Head of caudate nucleus (tissue), 42 donors: Measurements from ENCODE around the gene SHISA7.
"Not testable (repeated sequence)": the region's sequence is repeated elsewhere in the genome, so short reads cannot be mapped to it uniquely, and the experiment has no call there.

ENCODE experiments used
- DNase-seq, 42 donors: peaks; one replicate each; pipeline versions ENCODE4 v3.0.0 to v3.0.0-alpha.2; 2020 to 2021; ENCODE audit warnings: mixed read lengths in 7 of 42
- intact Hi-C: fragments of 100-400 bp; cut with DNase I; formaldehyde crosslinking; loops from one replicate; pipeline ENCODE4 v1.15.0; 2022

The SHISA7 gene

GRCh38 chr19:55451965-55452748, 9.1 kb upstream of the SHISA7 start:
- intact Hi-C loops, result no loop called here

GRCh38 chr19:55451163-55451964, 8.3 kb upstream of the SHISA7 start:
- intact Hi-C loops, result no loop called here
- DNase-seq, result peak in 8 of 42 donors; percentile 17 to 63 (median 32)

More at GRCh38 chr19:55451965-55452748, 9.1 kb upstream of the SHISA7 start:
- DNase-seq, result peak; percentile 58 to 89 (median 80)

- intact Hi-C loops, result no loop called here
Measured at GRCh38 chr19:55449469-55449868, 6.4 kb upstream of the SHISA7 start.

GRCh38 chr19:55448175-55448490, 5.0 kb upstream of the SHISA7 start:
- intact Hi-C loops, DNase-seq: not testable (repeated sequence)

More at GRCh38 chr19:55449469-55449868, 6.4 kb upstream of the SHISA7 start:
- DNase-seq, result peak in 17 of 42 donors; percentile 23 to 72 (median 50)

DNA sequence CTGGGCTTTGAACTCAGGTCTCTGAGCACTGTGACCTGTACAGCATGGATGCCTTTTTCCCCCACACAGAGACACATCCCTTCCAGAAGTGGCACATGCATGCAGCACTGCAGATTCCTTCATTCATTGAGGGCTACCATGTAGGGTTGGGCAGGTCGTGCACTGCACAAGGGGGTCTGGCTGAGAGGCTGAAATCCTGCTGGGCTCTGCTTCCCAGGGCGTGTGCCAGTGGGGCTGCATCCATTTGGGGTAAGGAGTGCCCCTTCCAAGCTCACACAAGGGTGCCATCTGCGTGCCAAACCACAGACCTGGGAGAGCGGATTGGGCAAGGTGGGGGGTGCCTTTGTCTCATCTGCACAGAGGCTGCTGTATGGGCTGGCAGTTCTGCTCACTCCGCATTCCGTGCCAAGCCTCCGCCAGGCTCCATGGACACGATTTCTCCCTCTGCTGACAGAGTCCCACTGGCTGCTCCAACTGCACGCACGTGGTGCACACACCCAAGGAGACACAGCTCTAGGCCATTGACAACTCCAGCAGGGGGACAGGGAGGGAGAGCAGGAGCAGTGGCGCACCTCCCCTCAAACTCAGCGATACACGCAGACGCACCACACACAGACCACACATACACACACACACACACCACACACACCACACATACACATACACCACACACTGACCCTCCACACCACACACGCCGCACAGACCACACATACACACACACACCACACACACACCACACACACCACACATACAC, 4.5 kb upstream of the SHISA7 start:
- DNase-seq, result peak; percentile 57 to 90 (median 78)
- intact Hi-C loops, result no loop called here

DNA sequence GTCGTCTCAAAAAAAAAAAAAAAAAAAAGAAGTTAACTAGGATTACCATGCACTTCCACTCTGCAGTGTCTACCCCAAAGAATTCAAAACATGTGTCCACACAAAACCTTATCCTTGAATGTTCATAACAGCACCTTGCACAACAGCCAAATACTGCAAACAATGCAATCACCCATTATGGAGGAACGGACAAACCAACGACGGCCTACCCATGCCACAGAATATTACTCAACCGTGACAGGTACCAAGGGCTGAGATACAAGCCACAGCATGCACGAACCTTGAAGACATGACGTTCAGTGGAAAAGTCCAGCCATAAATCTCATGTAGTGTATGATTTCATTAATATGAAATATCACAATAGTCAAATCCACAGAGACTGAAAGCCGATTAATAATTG, 3.0 kb upstream of the SHISA7 start:
- no peak for DNase-seq
- intact Hi-C loops, result no loop called here

- intact Hi-C loops, result no loop called here
- peak in 8 of 42 donors; percentile 51 to 70 (median 59) for DNase-seq
Measured at GRCh38 chr19:55444646-55445045, 1.5 kb upstream of the SHISA7 start.

DNA sequence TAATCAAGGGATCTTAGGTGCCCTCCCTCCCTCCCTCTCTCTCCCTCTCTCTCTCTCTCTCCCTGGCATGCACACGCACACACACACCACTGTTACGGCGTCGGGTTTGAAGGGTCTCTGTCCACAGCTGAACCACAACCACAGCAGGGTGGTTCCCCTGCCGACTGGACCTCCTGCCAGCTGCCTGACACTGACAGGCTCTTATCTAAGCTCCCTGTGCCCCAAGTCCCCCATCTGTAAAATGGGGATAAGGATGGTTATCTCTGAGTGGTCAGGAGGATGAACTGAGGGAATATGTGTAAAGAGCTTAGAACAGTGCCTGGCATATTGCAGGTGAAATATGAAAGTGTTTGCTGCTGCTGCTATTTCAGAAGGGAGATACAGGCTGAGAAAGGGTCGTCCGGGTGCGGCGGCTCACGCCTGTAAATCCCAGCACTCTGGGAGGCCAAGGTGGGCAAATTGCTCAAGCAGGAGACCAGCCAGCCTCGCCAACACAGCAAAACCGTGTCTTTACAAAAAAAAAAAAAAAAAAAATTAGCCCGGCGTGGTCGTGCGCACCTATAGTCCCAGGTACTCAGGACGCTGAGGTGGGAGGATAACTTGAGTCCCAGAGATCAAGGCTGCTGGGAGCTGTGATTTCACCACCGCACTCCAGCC, 852 bp upstream of the SHISA7 start:
- intact Hi-C loops, result no loop called here
- no peak for DNase-seq

DNA sequence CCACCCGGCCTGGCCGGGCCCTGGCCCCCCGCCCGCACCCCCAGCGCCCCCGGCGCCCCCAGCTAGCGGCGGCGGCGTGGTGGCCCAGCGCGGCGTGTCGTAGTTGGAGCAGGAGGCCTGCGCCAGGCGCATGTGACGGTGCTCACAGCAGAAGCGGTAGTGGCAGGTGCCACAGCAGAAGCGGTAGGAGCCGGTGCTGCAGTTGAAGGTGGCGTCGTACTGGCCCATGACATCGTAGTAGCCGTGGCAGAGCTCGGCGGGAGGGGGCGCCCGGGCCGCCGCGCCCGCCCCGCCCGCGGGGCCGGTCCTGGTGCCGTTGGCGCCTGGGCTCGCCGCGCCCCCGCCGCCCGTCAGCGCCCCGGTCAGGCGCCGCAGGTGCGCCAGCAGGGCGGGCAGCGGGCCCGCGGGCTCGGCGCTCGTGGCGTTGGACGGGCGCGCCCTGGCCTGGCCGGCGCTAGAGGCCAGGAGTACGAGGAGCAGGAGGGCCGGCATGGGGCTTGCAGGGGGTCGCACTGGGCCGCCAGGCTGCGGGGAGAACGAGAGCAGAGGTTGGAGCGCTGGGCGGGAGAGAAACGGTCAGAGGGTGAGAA, 633 bp downstream of the SHISA7 start:
- DNase-seq, result peak in 13 of 42 donors; percentile 31 to 67 (median 54)
- intact Hi-C loops, result no loop called here

DNA sequence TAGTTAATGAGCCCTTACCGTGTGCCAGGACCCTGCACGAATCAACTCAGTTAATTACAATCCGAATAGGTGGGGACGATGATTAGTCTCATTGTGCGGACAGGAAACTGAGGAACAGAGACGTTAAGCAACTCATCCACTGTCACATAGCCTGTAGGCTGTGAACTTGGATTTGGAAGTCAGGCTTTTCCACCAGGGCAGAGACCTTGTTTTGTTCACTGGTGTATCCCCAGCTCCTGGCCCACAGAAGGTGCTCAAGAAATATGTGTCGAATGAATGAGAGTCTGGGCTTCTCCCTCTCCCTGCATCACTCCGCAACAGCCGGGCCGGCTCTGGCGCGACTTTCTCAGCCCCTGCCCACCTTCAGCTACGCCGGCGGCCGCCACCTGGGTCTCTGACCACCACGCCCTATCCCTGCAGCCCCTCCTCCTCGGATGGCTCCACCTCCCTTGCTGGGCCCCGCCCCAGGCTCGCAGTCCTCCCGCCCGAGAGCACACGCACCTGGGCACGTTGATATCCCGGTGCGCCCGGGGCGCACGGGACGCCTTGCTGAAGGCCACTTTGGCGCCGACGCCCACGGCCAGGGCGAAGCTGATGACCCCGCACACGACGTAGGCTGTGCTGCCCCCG, 1.3 kb downstream of the SHISA7 start:
- DNase-seq, result peak in 22 of 42 donors; percentile 34 to 84 (median 58)
- intact Hi-C loops, result no loop called here

- intact Hi-C loops, result no loop called here
- DNase-seq, result no peak
Measured at GRCh38 chr19:55441319-55441691, 1.8 kb downstream of the SHISA7 start.

- peak in 3 of 42 donors; percentile 19 to 41 (median 25) for DNase-seq
Measured at GRCh38 chr19:55440411-55441105, 2.5 kb downstream of the SHISA7 start.

GRCh38 chr19:55439052-55439451, 4.0 kb downstream of the SHISA7 start:
- no peak for DNase-seq
- intact Hi-C loops, result no loop called here

More at GRCh38 chr19:55440411-55441105, 2.5 kb downstream of the SHISA7 start:
- intact Hi-C loops, result no loop called here

DNA sequence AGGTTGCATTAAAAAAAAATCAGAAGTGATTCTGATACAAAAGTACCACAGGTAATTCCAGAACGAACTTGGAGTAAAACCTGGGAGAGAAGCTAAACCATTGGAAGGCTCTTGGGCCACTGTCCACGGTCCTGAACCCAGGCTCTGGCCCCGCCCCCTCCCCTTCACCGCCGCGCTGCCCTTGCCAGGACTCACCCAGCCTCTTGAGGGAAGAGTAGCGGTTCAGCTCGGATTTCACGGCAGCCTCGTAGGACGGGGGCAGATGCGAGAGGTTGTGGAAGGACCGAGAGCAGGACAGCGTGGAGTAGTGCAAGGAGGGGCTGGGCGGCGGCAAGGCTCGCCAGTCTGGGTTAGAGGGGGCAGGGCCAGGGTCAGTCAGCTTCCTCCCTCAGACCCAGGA, 5.7 kb downstream of the SHISA7 start:
- intact Hi-C loops, result no loop called here
- DNase-seq, result peak in 10 of 42 donors; percentile 43 to 86 (median 60)

- no peak for DNase-seq
- intact Hi-C loops, result no loop called here
Measured at GRCh38 chr19:55436847-55437246, 6.3 kb downstream of the SHISA7 start.

- intact Hi-C loops, result no loop called here
- no peak for DNase-seq
Measured at GRCh38 chr19:55435020-55435419, 8.1 kb downstream of the SHISA7 start.

DNA sequence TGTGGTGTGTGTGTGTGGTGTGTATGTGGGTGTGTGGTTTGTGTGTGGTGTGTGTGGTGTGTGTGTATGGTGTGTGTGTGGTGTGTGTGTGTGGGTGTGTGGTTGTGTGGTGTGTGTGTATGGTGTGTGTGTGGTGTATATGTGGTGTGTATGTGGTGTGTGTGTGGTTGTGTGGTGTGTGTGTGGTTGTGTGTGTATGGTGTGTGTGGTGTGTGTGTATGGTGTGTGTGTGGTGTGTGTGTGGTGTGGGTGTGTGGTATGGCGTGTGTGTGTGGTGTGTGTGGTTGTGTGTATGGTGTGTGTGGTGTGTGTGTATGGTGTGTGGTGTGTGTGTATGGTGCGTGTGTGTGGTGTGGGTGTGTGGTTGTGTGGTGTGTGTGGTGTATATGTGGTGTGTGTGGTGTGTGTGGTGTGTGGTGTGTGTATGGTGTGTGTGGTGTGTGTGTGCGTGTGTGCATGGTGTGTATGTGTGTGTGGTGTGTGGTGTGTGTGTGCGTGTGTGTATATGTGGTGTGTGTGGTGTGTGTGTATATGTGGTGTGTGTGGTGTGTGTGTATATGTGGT, 8.7 kb downstream of the SHISA7 start:
- DNase-seq, result no peak
- intact Hi-C loops, result no loop called here
